Body of pancreas (tissue), 4 donors: ENCODE measurements around the gene SLC1A4. TPM values are rescaled to one million over a fixed set of nuclear protein-coding genes. Genes with fewer than 3 reads are reported as not detected.

Experiments used
- ATAC-seq: fragments of 150-250 bp; one replicate; pipeline ENCODE4 v1.9.1; 2016
- DNase-seq, 4 donors: peaks; one replicate each; pipeline ENCODE4 v3.0.0-alpha.2; 2019
- H3K27ac ChIP-seq, 4 donors: fragments of 200-600 bp; sonication (generic); 1 replicate in 3 of 4; 2 replicates in 1 of 4; pipeline versions ENCODE4 v1.5.1 to v1.6.1; 2016 to 2019; ENCODE audit warnings: mild to moderate bottlenecking in 1 of 4, mixed read lengths in 1 of 4, moderate library complexity in 1 of 4
- H3K27me3 ChIP-seq, 2 donors: fragments of 200-600 bp; sonication (generic); one replicate each; pipeline ENCODE4 v1.6.0; 2016; ENCODE audit warnings: mild to moderate bottlenecking in 1 of 2
- H3K36me3 ChIP-seq, 2 donors: fragments of 200-600 bp; sonication (generic); replicated peaks in 1 of 2; 2 replicates each; pipeline ENCODE4 v1.5.1; 2016; ENCODE audit warnings: low read depth in 2 of 2; ENCODE audit not compliant: insufficient read depth in 1 of 2
- H3K4me1 ChIP-seq: fragments of 200-600 bp; sonication (generic); one replicate; pipeline ENCODE4 v1.6.0; 2016
- H3K4me3 ChIP-seq, 2 donors: fragments of 200-600 bp; sonication (generic); 1 replicate in 1 of 2; 2 replicates in 1 of 2; pipeline ENCODE4 v1.5.1; 2016 to 2019
- H3K9me3 ChIP-seq, 3 donors: fragments of 200-600 bp; sonication (generic); 1 replicate in 2 of 3; 2 replicates in 1 of 3; pipeline ENCODE4 v1.5.1; 2016
- POLR2A ChIP-seq, 3 donors: fragments of 450-650 bp; IDR thresholded peaks; one replicate each; pipeline ENCODE4 v1.6.1; 2016; ENCODE audit warnings: antibody characterized with exemption in 3 of 3, mild to moderate bottlenecking in 2 of 3
- WGBS, 2 donors: methylation state at CpG; one replicate each; pipeline ENCODE4 v1.1.5; 2017; 5-methylcytosine and 5-hydroxymethylcytosine counted together
- intact Hi-C: fragments of 100-400 bp; cut with DNase I; formaldehyde crosslinking; loops from one replicate; pipeline ENCODE4 v1.15.1; 2023
- total RNA-seq, 2 donors: library from RNA; depleted of rRNA; stranded (reverse); fragments of >200 nt; gene quantifications; one replicate each; pipeline ENCODE4 v1.1.0, GENCODE V29; 2016
- TF ChIP-seq, protein P1 (sequence below), 7 experiments: fragments of 450-650 bp in 4 of 7; fragments of 200-600 bp in 3 of 7; sonication (generic) in 3 of 7; IDR thresholded peaks; one replicate each; pipeline ENCODE4 v1.5.1; 2016 to 2019; ENCODE audit warnings: antibody characterized with exemption in 7 of 7

SLC1A4 gene
- total RNA-seq, 2 donors from 2014 or later: 14.5 to 25.4 TPM

DNA sequence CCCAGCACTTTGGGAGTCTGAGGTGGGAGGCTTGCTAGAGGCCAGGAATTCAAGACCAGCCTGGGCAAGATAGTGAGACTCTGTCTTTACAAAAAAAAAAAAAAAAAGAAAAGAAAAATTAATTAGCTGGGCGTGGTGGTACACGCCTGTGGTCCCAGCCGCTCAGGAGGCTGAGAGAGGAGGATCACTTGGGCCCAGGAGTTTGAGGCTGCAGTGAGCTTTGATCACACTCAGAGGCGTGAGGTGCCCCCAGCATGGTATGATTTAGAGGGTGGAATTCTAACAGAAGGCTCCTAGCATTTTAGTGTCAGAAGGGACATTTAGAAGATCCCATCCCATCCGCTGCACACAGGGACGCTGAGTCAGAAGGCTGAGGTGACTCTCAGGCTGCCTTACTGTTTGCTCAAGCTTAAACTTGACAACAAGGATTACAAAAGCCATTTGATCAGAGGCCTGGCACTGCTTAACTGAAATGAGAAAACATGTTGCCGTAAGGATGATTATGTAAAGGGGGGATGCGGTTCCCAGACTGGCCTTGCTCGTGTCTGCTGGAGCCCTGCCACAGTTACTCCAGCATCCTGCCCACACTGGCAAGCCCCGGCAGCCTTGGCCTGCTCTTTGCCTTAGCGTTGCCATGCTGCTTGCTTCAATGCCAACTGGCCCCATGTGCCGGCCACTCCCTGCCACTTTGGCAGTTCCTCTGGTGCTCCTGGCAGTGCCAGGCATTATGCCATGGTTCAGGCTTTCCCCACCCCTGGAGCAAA, 45.6 kb upstream of the SLC1A4 start:
- Histone ChIP-seq H3K27me3 (no peaks in the 10 kb centered on the region), H3K36me3 (no peaks in the 10 kb centered on the region), H3K4me3 (no peak overlapping the region), H3K9me3 (no peaks in the 10 kb centered on the region), H3K27ac (no peak overlapping the region), H3K4me1 (no peaks in the 10 kb centered on the region)
- TF ChIP-seq POLR2A (IDR thresholded peaks at IDR 0.05): no peak
- DNase-seq (peak; percentile 27 to 93 (median 42)), ATAC-seq (peak; percentile 57)
- intact Hi-C loops: no loop called here
- WGBS, 2 donors: 57 to 65% methylated on average over 7 to 12 of the region's 12 CpGs

DNA sequence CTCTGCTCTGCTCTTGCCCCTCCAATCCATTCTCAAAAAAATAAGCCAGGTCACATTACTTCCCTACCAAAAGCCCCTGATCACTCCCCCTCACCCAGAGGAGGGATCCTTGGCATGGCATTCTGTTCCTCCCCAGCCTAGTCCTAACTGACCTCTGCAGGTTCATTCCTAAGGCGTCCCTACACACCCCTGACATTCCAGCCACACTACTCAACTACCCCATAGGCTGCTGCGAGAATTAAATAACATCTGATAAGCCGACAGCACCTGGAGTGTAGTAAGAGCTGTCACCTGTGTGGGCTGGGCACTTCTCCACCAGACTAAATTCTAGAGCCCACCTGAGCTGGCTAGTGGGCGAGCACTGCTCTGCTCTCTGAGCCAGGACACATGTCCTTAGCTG, 44.7 kb upstream of the SLC1A4 start:
- TF ChIP-seq, protein P1, sequence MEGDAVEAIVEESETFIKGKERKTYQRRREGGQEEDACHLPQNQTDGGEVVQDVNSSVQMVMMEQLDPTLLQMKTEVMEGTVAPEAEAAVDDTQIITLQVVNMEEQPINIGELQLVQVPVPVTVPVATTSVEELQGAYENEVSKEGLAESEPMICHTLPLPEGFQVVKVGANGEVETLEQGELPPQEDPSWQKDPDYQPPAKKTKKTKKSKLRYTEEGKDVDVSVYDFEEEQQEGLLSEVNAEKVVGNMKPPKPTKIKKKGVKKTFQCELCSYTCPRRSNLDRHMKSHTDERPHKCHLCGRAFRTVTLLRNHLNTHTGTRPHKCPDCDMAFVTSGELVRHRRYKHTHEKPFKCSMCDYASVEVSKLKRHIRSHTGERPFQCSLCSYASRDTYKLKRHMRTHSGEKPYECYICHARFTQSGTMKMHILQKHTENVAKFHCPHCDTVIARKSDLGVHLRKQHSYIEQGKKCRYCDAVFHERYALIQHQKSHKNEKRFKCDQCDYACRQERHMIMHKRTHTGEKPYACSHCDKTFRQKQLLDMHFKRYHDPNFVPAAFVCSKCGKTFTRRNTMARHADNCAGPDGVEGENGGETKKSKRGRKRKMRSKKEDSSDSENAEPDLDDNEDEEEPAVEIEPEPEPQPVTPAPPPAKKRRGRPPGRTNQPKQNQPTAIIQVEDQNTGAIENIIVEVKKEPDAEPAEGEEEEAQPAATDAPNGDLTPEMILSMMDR (IDR thresholded peaks at IDR 0.05): no peak
- TF ChIP-seq POLR2A (IDR thresholded peaks at IDR 0.05): no peak
- Histone ChIP-seq H3K27me3 (no peaks in the 10 kb centered on the region), H3K4me1 (no peaks in the 10 kb centered on the region), H3K36me3 (no peaks in the 10 kb centered on the region), H3K27ac (no peak overlapping the region), H3K9me3 (no peaks in the 10 kb centered on the region), H3K4me3 (no peak overlapping the region)
- intact Hi-C loops: no loop called here
- DNase-seq (no peak), ATAC-seq (no peak)
- 65 to 68% methylated on average over 3 to 4 of the region's 4 CpGs for WGBS, 2 donors

DNA sequence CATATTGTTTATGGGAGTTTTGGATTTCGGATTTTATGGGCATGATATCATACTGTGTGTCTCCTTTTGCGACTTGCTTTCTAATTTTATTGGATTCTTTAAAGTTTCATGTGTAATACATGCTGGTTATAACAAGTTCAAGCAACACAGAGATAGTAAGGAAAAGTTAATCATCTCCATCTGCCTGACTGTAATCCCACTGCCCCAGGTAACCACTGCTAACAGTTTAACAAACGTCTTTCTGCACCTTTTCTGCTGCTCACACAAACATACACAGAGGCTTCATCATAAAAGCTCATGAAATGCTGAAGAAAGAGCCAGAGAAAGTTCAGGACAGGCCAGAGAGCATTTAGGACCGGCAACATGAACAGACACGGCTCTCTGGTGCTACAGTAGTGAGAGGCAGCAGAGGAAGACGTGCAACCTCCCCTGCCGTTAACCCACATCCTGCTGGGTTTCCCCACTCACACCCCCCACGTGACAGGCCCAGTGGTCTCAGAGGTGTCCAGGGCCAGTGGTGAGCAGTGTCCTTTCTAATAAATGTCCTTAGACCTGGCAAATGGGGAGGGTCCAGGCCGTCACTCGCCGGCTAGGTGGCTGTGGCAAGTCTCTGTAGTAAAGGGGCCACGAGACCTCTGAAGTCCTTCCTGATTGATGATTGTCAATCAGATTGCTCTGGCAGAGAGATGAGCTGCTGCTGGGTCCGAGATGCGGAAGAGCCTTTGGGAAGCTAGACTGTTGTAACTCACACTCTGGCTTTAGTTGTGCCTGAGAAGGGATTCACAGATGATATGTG, 43.0 kb upstream of the SLC1A4 start:
- H3K27me3 ChIP-seq: no peaks in the 10 kb centered on the region
- intact Hi-C loops: no loop called here
- no peaks in the 10 kb centered on the region for H3K36me3 ChIP-seq
- TF ChIP-seq, protein P1 (IDR thresholded peaks at IDR 0.05): no peak
- TF ChIP-seq POLR2A (IDR thresholded peaks at IDR 0.05): no peak
- no peaks in the 10 kb centered on the region for H3K4me1 ChIP-seq
- peak in 1 of 4 donors; percentile 24 for DNase-seq
- H3K27ac ChIP-seq: no peak overlapping the region
- no peaks in the 10 kb centered on the region for H3K9me3 ChIP-seq
- H3K4me3 ChIP-seq: no peak overlapping the region
- WGBS, 2 donors: 66 to 87% methylated on average over 13 to 14 of the region's 14 CpGs
- no peak for ATAC-seq

DNA sequence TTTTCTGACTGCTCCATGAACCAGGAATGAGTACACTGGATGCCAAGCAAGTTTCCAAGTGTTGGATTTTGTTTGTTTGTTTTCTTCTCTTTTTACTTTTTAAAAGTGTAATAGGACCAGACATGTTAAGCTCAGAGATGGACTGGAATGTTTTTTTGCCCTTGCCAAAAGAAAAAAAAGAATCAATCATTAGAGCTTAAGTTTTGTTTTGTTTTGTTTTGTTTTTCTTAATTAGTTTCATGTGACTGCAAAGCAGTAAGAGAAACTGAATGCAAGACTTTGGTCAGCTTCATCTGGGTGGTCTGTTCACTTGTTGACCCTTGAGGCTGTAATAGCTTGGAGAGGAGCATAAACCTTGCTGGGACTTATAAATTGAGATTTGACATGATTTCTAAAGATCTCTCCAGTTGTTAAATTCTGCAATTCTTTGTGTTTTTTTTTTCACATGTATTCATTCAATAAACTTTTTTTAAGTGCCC, 42.4 kb upstream of the SLC1A4 start:
- Histone ChIP-seq H3K27me3 (no peaks in the 10 kb centered on the region), H3K36me3 (no peaks in the 10 kb centered on the region), H3K4me3 (no peak overlapping the region), H3K27ac (no peak overlapping the region), H3K9me3 (no peaks in the 10 kb centered on the region), H3K4me1 (no peaks in the 10 kb centered on the region)
- TF ChIP-seq POLR2A (IDR thresholded peaks at IDR 0.05): no peak
- TF ChIP-seq, protein P1 (IDR thresholded peaks at IDR 0.05): no peak
- ATAC-seq (no peak), DNase-seq (no peak)
- intact Hi-C loops: no loop called here

DNA sequence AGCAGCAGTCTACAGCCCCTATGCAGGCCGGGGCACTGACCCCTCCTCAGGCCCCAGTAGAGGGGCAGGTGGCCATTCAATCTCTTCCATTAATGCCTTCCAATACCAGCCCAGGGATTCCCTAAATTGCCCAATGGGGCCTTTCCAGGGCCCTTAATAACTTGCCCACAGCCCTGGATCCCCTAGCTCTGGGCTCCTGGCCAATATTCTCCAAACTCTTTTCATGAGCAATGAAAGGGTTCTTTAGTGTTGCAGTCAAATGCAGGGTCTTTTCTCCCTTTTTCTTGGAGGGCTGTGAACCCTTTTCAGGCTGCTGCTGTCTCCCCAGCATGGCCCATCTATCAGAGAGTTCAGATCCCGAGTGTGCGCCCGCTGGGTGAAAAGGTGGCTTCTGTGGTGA, 41.3 kb upstream of the SLC1A4 start:
- H3K9me3 ChIP-seq: no peaks in the 10 kb centered on the region
- H3K4me1 ChIP-seq: no peaks in the 10 kb centered on the region
- DNase-seq (no peak), ATAC-seq (no peak)
- intact Hi-C loops: no loop called here
- 91 to 96% methylated on average over 4 of the region's 4 CpGs for WGBS, 2 donors
- H3K4me3 ChIP-seq: no peak overlapping the region
- no peaks in the 10 kb centered on the region for H3K36me3 ChIP-seq
- no peaks in the 10 kb centered on the region for H3K27me3 ChIP-seq
- H3K27ac ChIP-seq: no peak overlapping the region
- no peak for TF ChIP-seq POLR2A (IDR thresholded peaks at IDR 0.05)
- TF ChIP-seq, protein P1 (IDR thresholded peaks at IDR 0.05): no peak
